LNCaP clone FGC (cell line): ENCODE results near the gene RAB10.
"Not testable (repeated sequence)": the region's sequence is repeated elsewhere in the genome, so short reads cannot be mapped to it uniquely, and the experiment has no call there.

Experiments
- DNase-seq: peaks from one replicate; pipeline ENCODE4 v3.0.0-alpha.2; 2011; ENCODE audit warnings: low read depth
- H3K4me3 ChIP-seq: 2 replicates; pipeline ENCODE4 v1.5.1; 2011; ENCODE audit warnings: mild to moderate bottlenecking, low read depth, low read length, control low read depth
- TF ChIP-seq, protein P1 (sequence below): IDR thresholded peaks from 2 replicates; pipeline ENCODE4 v1.5.1; 2012; ENCODE audit warnings: mild to moderate bottlenecking; ENCODE audit not compliant: control insufficient read depth, insufficient read depth; ENCODE audit errors: extremely low read depth

The RAB10 gene

GRCh38 chr2:26073830-26074229 lies 39.9 kb downstream of the RAB10 start:
- TF ChIP-seq, protein P1, sequence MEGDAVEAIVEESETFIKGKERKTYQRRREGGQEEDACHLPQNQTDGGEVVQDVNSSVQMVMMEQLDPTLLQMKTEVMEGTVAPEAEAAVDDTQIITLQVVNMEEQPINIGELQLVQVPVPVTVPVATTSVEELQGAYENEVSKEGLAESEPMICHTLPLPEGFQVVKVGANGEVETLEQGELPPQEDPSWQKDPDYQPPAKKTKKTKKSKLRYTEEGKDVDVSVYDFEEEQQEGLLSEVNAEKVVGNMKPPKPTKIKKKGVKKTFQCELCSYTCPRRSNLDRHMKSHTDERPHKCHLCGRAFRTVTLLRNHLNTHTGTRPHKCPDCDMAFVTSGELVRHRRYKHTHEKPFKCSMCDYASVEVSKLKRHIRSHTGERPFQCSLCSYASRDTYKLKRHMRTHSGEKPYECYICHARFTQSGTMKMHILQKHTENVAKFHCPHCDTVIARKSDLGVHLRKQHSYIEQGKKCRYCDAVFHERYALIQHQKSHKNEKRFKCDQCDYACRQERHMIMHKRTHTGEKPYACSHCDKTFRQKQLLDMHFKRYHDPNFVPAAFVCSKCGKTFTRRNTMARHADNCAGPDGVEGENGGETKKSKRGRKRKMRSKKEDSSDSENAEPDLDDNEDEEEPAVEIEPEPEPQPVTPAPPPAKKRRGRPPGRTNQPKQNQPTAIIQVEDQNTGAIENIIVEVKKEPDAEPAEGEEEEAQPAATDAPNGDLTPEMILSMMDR, result no peak
- no peak for DNase-seq
- no peak overlapping the region for H3K4me3 ChIP-seq

- no peak overlapping the region for H3K4me3 ChIP-seq
- DNase-seq, result peak; percentile 58
Measured at GRCh38 chr2:26074676-26075075, 40.8 kb downstream of the RAB10 start.

GRCh38 chr2:26075173-26075572 lies 41.3 kb downstream of the RAB10 start:
- DNase-seq, result no peak
- TF ChIP-seq, protein P1, result no peak
- peak overlapping the region; percentile 20 for H3K4me3 ChIP-seq

More at GRCh38 chr2:26074676-26075075, 40.8 kb downstream of the RAB10 start:
- TF ChIP-seq, protein P1, result no peak

DNA sequence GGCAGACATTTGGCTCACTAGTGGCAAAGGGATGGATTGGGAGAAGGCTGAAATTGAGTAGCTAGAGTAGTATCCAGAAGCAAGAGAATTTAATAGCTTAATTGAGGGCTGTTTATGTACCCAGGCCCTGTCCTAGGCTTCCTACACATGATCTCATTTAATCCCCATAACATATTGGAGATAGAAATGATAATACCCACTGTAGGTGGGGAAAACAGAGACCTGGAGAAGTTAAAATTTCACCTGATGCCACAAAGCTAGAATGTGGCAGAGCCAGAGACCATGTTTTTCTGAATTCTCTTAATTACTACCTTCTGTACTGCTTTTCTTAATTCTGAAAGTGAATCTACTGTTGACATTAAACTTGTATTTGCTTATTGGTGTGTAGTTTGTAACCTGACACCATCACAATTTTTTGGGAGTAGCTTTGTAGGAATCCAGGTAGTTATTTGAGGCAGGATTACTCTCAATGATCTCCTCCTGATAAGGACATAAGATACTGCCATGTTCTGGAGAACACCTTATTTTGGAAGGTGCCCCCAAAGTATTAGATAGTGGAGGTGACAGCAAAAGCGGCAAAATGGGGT lies 42.2 kb downstream of the RAB10 start:
- H3K4me3 ChIP-seq, result peak overlapping the region; percentile 28
- peak; percentile 76 for DNase-seq
- TF ChIP-seq, protein P1, result no peak

DNA sequence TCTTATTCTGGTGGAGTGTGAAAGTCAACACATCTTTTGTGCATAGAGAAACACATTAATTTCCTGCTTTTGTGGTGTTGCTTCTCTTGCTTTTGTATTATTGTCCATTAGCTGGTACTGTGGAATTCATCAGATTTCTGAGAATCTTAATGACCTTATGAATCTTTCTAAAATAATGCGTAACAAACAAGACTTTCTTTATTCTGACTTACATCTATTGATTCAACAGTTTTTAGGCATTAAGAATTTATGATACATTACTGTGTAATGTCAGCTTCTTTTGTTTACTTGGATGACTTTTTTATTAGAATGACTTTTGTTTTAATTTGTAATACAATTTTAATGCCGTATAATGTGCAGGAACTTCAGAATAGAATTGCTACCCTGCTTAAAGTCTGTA lies 43.4 kb downstream of the RAB10 start:
- no peak overlapping the region for H3K4me3 ChIP-seq
- DNase-seq, result no peak
- TF ChIP-seq, protein P1, result no peak

DNA sequence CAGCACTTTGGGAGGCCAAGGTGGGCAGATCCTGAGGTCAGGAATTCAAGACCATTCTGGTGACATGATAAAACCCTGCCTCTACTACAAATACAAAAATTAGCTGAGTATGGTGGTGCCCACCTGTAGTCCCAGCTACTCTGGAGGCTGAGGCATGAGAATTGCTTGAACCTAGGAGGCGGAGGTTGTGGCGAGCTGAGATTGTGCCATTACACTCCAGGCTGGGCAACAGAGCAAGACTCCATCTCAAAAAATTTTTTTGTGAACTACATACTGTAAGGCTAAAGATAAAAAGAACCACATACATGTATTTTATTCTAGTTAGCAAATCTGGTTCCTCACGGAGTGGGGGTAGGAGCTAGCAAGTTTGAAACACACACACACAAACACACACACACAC lies 45.1 kb downstream of the RAB10 start:
- DNase-seq, result no peak
- H3K4me3 ChIP-seq, result no peak overlapping the region
- TF ChIP-seq, protein P1, result no peak

DNA sequence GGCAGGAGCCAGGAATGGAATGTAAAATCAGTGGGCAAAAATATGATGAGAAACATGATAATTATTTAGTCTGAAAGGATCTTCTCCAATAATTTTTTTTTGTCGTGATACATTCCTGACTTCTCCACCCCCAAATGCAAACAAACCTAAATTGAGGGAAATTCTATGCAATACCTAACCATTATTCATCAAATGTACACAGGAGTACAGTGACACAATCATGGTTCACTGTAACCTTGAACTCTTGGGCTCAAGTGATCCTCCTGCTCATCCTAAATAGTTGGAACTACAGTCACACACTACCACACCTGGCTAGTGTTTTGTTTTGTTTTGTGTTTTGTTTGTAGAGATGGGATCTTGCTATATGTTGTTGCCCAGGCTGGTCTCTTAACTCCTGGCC lies 46.5 kb downstream of the RAB10 start:
- TF ChIP-seq, protein P1, result no peak
- no peak for DNase-seq
- H3K4me3 ChIP-seq, result no peak overlapping the region

DNA sequence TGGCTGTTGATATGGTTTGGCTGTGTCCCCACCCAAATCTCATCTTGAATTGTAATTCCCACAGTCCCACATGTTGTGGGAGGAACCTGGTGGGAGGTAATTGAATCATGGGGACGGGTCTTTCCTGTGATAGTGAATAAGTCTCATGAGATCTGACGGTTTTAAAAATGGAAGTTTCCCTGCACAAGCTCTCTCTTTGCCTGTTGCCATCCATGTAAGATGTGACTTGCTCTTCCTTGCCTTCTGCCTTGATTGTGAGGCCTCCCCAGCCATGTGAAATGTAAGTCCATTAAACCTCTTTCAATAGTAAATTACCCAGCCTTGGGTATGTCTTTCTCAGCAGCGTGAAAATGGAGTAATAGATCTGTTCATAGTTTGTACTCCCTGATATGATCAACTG lies 47.0 kb downstream of the RAB10 start:
- not testable (repeated sequence) for DNase-seq, H3K4me3 ChIP-seq
